IPS-18c (cell line): ENCODE data around the gene AHI1.

Experiments
- H3K4me3 ChIP-seq: 2 replicates; pipeline ENCODE4 v1.7.0; 2013; ENCODE audit warnings: low read depth, mild to moderate bottlenecking, low read length, moderate library complexity; ENCODE audit not compliant: insufficient read depth
- H3K9me3 ChIP-seq: one replicate; pipeline ENCODE4 v1.6.1; 2013; ENCODE audit warnings: mild to moderate bottlenecking, low read length, moderate library complexity; ENCODE audit not compliant: control insufficient read depth, insufficient read depth

Gene AHI1

DNA sequence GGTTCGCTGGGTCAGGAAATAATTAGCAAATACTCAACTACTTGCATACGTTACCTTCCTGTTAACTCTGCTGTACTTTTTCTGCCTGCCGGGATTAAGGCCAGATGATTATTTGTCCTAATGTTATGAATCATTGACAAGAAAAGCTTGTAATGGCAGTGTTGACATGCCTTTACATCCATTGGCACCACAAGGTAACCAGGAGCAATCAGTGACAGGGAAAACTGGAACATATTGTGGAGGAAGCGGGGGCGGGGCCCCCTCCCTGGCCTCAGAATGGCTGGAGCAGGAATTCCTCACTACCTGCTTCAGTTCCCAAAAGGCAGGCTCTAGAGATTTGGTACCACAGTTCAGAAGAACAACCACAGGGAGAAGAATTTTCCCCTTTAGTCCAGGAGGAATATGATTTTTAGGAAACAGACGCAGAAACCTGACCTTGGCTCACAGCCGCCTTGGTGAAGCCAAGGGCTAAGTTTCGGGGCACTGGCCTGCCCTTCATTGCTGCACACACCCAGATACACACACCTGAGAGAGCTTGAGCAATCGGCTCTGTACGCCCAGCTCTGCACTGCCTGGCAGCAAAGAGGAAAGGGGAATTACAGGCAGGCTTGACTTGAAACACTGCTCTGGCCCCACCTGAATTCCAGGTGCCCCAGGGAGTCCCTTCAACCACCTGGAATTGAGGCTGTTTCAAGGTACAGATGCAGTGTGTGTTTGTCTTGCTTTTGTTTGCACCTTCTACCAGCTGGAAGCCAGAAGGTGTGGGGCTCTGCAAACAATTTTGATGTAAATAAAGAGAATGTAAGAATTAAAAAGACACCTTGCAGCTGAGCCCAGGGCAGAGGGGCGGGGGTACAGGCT is 226.6 kb downstream of the AHI1 start:
- no peak overlapping the region for H3K4me3 ChIP-seq
- H3K9me3 ChIP-seq = no peaks in the 10 kb centered on the region

DNA sequence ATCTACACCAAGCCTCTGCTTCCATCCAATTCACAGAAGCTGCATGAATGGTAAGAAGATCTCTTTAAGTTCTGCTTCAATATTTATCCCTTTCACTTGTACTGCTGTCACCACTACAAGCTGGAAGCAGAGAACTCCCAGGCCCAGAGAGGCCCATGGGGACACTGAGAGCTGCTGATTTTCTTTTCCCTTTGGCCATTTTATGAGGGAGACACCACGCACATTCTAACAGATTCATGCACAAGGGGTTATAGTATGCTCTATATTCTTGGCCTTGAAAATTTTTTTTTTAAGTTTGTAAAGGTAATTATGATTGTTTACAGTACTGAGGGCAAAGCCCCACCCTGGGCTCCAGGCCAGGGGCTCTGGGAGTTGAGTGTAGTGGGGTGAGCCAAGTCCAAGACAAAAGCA is 228.1 kb downstream of the AHI1 start:
- no peak overlapping the region for H3K4me3 ChIP-seq

DNA sequence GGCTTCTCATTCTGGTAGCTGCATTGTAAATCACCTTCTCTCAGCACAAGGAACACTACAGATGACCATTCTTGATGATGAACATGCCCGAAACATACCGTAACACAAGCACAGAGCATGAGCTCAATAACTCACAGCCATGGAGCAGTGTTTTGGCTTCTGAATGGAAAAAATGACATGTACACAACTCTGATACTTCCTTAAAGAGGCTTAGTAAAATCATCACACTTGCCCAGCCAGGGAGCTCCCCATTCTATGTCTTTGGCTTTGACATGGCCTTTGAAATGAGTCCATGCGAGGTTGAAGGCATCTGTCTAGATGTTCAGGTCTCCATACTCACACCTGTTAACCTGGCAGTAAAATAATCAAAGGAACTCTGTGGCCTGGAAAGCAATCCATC is 228.8 kb downstream of the AHI1 start:
- no peaks in the 10 kb centered on the region for H3K9me3 ChIP-seq

More for the DNA sequence above, 228.1 kb downstream of the AHI1 start:
- no peaks in the 10 kb centered on the region for H3K9me3 ChIP-seq

DNA sequence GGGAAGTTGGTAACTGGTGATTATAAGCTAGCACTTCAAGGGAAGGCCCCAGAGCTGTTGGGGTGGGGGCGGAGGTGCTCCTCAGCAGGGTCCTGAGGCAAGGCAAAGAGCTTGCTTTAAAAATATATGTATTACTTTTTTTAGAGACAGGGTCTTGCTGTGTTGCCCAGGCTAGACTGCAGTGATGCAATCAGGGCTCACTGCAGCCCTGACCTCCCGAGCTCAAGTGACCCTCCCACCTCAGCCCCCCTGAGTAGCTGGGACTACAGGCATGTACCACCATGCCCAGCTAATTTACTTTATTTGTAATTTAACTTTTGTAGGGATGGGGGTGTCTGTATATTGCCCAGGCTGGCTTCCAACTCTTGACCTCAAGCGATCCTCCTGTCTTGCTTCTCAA is 229.3 kb downstream of the AHI1 start:
- no peak overlapping the region for H3K4me3 ChIP-seq
- no peaks in the 10 kb centered on the region for H3K9me3 ChIP-seq

More for the DNA sequence above, 228.8 kb downstream of the AHI1 start:
- no peak overlapping the region for H3K4me3 ChIP-seq

- Histone ChIP-seq H3K9me3 (no peaks in the 10 kb centered on the region), H3K4me3 (no peak overlapping the region)
These were observed 230.5 kb downstream of the AHI1 start for GRCh38 chr6:135267085-135267484.

DNA sequence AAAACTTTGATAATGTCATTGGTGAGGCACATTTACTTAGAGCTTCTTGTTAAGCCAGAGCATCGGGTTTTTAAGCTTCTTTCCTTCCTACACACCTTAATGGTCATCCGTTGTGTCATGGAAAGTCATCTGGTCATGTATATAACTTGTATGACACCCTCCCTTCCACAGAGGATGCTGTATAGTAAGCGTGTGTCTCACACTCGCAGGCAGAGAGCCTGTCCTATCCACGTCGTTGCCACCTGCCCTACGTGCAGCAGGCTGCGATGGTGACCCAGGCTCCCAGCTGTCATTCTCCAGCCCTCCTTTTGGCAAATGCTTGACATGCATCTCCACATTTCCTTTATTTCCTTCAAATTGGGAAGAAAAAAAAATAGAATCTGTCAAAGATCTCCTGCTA is 230.9 kb downstream of the AHI1 start:
- Histone ChIP-seq H3K4me3 (no peak overlapping the region), H3K9me3 (no peaks in the 10 kb centered on the region)

DNA sequence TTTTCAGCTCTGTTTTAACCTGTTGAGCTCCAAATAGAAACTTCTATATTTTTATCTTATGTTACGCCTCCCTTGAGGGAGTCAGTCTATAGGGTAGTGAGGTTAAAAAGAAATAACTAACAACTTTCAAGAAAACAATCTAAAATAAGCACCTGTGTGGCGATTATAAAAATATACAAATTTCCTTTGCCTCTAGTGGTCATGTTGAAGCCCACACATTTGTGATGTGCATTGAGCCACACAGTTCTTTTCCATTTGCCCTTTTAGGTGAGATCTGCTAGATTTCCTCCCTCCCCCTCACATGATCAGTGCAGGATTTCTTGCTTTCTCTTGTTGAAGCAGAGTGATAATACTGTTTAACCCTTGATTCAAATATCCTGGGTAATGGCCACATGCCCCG is 232.3 kb downstream of the AHI1 start:
- Histone ChIP-seq H3K4me3 (no peak overlapping the region), H3K9me3 (no peaks in the 10 kb centered on the region)

DNA sequence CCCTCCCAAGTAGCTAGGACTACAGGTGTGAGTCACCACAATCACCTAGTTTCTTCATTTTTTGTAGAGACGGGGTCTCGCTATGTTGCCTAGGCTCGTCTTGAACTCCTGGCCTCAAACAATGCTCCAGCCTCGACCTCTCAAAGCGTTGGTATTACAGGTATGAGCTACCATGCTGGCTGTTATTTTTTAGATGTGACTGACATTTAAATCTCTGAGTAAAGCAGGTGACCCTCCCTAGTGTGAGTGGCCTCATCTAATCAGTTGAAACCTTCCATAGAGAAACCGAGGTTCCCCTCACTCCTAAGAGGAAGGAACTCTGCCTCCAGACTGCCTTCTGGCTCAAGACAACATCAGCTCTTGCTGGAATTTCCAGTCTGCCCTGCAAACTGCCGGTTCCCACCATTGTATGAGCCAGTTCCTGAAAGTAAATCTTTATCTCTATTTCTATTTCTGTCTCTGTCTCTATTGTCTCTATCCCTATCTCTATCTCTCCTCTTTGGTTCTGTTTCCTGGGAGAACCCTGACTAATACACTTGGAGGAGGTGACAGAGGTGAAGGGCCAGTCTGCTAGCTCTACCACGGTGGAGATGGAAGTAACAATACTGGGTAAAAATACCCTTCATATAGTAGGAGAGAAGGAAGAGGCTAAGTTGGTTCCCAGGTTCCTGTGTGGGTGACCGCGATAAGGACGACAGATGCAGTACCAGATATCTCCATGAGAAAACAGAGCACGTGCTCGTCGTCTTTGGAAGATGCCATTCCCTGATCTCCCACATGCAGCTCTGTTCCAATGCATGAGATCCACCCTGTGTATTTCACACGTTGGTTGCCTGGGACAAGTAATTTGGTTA is 235.4 kb downstream of the AHI1 start:
- no peak overlapping the region for H3K4me3 ChIP-seq
- no peaks in the 10 kb centered on the region for H3K9me3 ChIP-seq

- Histone ChIP-seq H3K9me3 (no peaks in the 10 kb centered on the region), H3K4me3 (no peak overlapping the region)
These were observed 236.9 kb downstream of the AHI1 start for GRCh38 chr6:135260612-135261011.

- Histone ChIP-seq H3K9me3 (no peaks in the 10 kb centered on the region), H3K4me3 (no peak overlapping the region)
These were observed 238.6 kb downstream of the AHI1 start for GRCh38 chr6:135258970-135259369.

GRCh38 chr6:135257631-135258405 is 239.7 kb downstream of the AHI1 start:
- H3K9me3 ChIP-seq = no peaks in the 10 kb centered on the region
- no peak overlapping the region for H3K4me3 ChIP-seq

- H3K4me3 ChIP-seq = no peak overlapping the region
These were observed 240.7 kb downstream of the AHI1 start for GRCh38 chr6:135256866-135257265.

DNA sequence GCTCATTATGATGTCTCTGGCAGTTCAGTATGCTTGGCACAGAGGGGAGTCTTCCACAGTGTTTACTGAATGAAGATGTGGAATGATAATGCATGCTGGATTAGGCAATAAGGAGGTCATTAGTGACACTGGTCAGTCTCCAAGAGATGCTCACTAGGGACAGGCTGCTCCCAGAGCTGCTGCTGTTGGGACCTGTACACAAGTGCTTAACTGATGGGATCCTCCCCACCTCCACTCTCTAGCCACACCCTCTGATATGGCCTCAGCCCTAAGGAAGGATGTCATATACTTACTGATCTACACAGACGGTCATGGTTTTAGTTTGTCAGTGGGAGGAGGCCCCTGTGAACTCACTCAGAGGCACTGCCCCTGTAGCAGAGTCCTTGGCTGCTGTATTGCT is 243.1 kb downstream of the AHI1 start:
- H3K4me3 ChIP-seq = no peak overlapping the region

More at GRCh38 chr6:135256866-135257265, 240.7 kb downstream of the AHI1 start:
- no peaks in the 10 kb centered on the region for H3K9me3 ChIP-seq

GRCh38 chr6:135251498-135252441 is 245.8 kb downstream of the AHI1 start:
- Histone ChIP-seq H3K4me3 (no peak overlapping the region), H3K9me3 (no peaks in the 10 kb centered on the region)

More for the DNA sequence above, 243.1 kb downstream of the AHI1 start:
- H3K9me3 ChIP-seq = no peaks in the 10 kb centered on the region

GRCh38 chr6:135250751-135251497 is 246.6 kb downstream of the AHI1 start:
- H3K9me3 ChIP-seq = no peaks in the 10 kb centered on the region
- no peak overlapping the region for H3K4me3 ChIP-seq

DNA sequence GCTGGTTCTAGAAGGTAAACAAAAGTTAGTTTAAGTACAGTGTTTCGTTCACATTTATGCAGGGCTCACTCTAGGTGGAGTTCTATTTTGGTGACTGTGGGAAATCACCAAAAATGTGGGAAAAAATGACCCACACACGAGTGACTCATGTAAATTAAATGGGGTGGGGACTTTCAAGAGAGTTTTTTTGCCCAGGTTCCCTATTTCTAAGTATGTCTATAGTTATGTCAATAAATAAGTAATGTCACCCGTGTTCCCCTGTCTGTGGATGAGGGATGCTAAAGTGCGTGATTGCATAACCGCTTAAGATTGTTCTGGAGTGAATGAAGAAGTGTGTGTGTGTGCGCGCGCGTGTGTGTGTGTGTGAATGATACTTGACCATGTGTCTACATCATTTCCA is 247.3 kb downstream of the AHI1 start:
- Histone ChIP-seq H3K4me3 (no peak overlapping the region), H3K9me3 (no peaks in the 10 kb centered on the region)
